GM18873 (cell line): Measurements from ENCODE around the gene PPP2R2C.

ENCODE experiments used
- ATAC-seq: cut with Tn5 transposase; IDR thresholded peaks from one replicate; pipeline ENCODE4 v1.9.1; 2021; ENCODE audit warnings: mild to moderate bottlenecking, moderate library complexity, moderate number of reproducible peaks; ENCODE audit not compliant: unreplicated experiment, low FRiP score

Gene PPP2R2C

GRCh38 chr4:6405397-6405706 is 67.1 kb downstream of the PPP2R2C start:
- no peak for ATAC-seq

GRCh38 chr4:6404611-6405396 is 67.6 kb downstream of the PPP2R2C start:
- no peak for ATAC-seq

- no peak for ATAC-seq
These were observed 69.1 kb downstream of the PPP2R2C start for GRCh38 chr4:6403400-6403685.

- no peak for ATAC-seq
These were observed 69.6 kb downstream of the PPP2R2C start for GRCh38 chr4:6402566-6403399.

GRCh38 chr4:6401797-6402196 is 70.6 kb downstream of the PPP2R2C start:
- ATAC-seq = no peak

- ATAC-seq = no peak
These were observed 75.6 kb downstream of the PPP2R2C start for GRCh38 chr4:6396696-6397236.

- ATAC-seq = no peak
These were observed 76.8 kb downstream of the PPP2R2C start for GRCh38 chr4:6395466-6396228.

GRCh38 chr4:6394671-6395081 is 77.7 kb downstream of the PPP2R2C start:
- no peak for ATAC-seq

- ATAC-seq = no peak
These were observed 78.6 kb downstream of the PPP2R2C start for GRCh38 chr4:6393544-6394475.

- no peak for ATAC-seq
These were observed 79.3 kb downstream of the PPP2R2C start for GRCh38 chr4:6393066-6393465.

GRCh38 chr4:6392407-6392806 is 80.0 kb downstream of the PPP2R2C start:
- no peak for ATAC-seq

- no peak for ATAC-seq
These were observed 80.6 kb downstream of the PPP2R2C start for GRCh38 chr4:6391852-6392188.

GRCh38 chr4:6391186-6391851 is 81.1 kb downstream of the PPP2R2C start:
- ATAC-seq = no peak

GRCh38 chr4:6390356-6390755 is 82.1 kb downstream of the PPP2R2C start:
- no peak for ATAC-seq

- ATAC-seq = no peak
These were observed 83.1 kb downstream of the PPP2R2C start for GRCh38 chr4:6389142-6389825.

- no peak for ATAC-seq
These were observed 83.7 kb downstream of the PPP2R2C start for GRCh38 chr4:6388713-6389112.

GRCh38 chr4:6387946-6388345 is 84.5 kb downstream of the PPP2R2C start:
- ATAC-seq = no peak

- ATAC-seq = no peak
These were observed 86.3 kb downstream of the PPP2R2C start for GRCh38 chr4:6386091-6386490.

GRCh38 chr4:6385288-6385687 is 87.1 kb downstream of the PPP2R2C start:
- ATAC-seq = no peak
